CD1c-positive myeloid dendritic cell (primary cell): Measurements from ENCODE around the gene ATP1A4.
"Not testable (repeated sequence)": the region's sequence is repeated elsewhere in the genome, so short reads cannot be mapped to it uniquely, and the experiment has no call there.

Experiments used
- DNase-seq: peaks from one replicate; pipeline ENCODE4 v3.0.0-alpha.2; 2016; ENCODE audit errors: extremely low spot score

The ATP1A4 gene

GRCh38 chr1:160151303-160151702 lies at the start of gene ATP1A4:
Gene ATP1A4 (plus strand): TSS chr1:160151603. CDS start chr1:160152041, 438 bp downstream.
- DNase-seq = no peak

- DNase-seq = no peak
Measured at GRCh38 chr1:160101717-160102522, 49.5 kb upstream of the ATP1A4 start.

- no peak for DNase-seq
Measured at GRCh38 chr1:160103658-160104408, 47.6 kb upstream of the ATP1A4 start.

- peak; percentile 84 for DNase-seq
Measured at GRCh38 chr1:160104486-160104885, 46.9 kb upstream of the ATP1A4 start.

GRCh38 chr1:160105155-160105554 lies 46.2 kb upstream of the ATP1A4 start:
- no peak for DNase-seq

DNA sequence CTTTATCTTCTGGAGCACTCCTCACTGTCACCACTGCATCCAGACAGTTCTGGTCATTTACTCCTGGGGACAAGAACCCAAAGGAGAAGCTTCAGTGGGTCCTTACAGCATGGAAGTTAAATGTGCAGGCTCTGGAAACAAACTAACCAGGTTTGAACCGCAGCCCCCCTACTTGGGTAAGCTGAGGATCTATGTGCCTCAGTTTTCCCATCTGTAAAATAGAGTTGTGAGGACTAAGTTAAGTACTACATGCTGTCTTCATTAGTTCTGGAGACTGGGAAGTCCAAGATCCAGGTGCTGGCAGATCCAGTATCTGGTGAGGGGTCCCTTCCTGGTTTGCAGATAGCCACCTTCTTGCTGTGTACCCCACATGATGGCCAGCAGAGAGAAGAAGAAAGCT lies 43.9 kb upstream of the ATP1A4 start:
- DNase-seq = no peak

GRCh38 chr1:160108888-160109662 lies 42.3 kb upstream of the ATP1A4 start:
- DNase-seq = peak; percentile 74

DNA sequence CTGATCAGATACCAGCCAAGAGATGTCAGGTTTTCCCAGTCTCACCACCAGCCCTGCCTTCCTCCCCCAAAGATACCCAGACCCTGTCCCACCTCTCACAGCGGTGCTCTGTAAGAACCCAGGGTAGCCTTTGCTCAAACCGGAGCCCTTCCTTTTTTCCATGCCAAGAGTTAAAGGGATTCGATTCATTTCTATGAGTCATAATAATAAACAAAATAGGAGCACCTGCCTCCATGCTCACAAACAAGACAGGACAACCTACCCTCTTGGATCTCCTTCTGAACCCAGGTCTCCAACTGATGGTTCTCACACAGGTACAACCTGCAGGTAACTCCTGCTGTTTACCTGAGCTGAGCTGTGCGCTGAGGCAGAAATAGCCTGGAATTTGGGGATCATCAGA lies 41.7 kb upstream of the ATP1A4 start:
- no peak for DNase-seq

- DNase-seq = not testable (repeated sequence)
Measured at GRCh38 chr1:160111462-160111861, 39.9 kb upstream of the ATP1A4 start.

DNA sequence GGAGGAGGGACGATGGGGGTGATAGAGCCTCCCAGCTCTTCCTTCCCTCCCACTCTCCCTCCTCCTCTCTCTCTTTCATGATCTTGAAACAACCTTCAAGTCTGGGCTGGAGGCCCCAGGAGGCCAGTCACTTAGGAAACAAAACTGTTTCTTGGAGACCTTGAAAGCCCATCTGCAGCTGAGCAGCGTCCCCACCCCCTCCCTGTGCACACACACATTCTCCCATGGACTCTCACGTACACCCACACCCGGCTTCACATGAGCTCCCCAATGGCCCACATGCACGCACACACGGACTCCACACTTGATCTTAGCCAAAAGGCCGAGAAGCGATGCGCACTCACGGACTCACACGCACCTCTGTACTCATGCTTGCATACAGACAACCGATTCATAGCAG lies 39.0 kb upstream of the ATP1A4 start:
- DNase-seq = no peak

DNA sequence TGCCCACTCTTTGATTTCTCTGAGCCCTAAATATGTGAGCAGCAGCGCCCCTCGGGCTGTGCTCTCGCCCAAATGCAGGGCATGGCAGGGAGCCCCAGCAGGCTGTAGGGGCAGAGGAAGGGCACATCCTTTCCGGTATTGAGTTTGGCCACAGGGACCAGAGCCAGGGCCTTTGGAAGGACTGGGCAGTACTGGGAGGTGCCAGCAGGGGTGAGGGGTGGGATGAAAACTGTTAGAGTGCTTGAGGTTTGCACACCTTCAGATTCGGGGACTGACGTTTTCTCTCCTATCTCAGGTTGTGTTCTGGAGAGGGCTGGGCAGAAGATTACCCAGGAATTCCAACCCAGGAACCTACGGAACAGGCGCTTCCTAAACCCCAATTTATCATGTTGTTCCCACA lies 38.0 kb upstream of the ATP1A4 start:
- no peak for DNase-seq

DNA sequence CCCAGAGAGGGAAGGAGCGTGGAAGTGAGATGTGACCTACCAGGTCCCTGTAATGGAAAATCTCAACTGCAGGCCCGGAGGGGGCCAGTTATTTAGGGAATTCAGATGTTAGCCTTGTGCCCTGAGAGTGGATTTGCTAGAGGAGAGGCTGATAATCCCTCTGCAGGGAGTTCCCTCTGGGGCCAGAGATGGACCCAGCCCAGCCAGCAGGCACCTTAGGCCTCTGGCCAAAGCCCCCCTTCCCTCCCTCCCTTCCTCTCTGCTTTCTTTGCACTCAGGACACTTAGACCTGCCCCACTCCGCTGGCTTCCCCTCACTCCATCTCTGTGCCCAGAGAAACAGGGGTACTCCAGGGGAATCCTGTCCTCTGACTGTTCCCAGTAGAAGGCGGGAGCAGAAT lies 37.3 kb upstream of the ATP1A4 start:
- DNase-seq = no peak

GRCh38 chr1:160115545-160116282 lies 35.7 kb upstream of the ATP1A4 start, which contains the start of gene ATP1A2:
Gene ATP1A2 (plus strand): TSS chr1:160115759. CDS start chr1:160115862, 103 bp downstream.
- no peak for DNase-seq

GRCh38 chr1:160116283-160117147 lies 34.9 kb upstream of the ATP1A4 start:
- DNase-seq = no peak

DNA sequence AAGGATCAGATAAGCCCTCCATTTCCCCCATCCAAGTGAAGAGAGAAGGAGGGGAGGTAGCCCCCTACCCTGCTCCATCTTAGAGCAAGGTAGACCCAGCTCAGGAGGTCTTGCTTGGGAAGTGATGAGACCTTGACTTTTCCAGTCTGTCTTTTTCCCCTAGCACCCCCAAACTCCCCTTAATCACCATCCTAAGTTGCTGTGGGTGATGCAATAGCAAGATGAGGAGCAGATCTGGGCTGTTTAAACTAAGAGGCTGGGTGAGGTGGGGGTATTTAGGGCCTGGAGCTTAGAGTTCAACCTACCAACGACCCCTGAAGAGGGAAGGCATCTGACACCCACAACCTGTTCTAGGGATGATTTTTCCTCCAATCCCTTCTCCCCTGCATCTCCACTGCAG lies 34.1 kb upstream of the ATP1A4 start:
- no peak for DNase-seq

DNA sequence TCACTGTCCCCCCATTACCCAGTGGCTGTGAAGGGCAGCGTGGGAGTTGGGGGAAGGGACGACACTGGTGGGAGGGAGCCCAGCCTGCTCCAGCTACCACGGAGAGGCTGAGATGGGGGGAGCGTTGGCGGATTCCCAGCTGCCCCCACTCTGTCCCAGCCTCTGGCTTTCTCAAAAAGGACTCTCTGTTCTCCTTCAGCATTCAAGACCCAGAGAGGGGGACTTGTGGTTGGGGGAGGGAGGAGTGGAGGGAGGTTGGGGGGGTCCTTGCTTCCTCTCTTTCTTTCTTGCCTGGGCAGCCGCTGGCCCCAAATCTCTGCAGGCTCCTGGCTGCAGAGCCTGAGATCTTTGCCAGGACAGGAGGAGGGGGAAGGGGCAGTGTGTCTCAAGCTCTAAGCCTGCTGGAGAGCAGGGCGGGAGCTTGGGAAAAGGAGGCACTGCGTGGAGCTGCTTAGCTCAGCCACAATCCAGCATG lies 33.7 kb upstream of the ATP1A4 start:
- no peak for DNase-seq

- DNase-seq = no peak
Measured at GRCh38 chr1:160118928-160119327, 32.5 kb upstream of the ATP1A4 start.

- DNase-seq = no peak
Measured at GRCh38 chr1:160120797-160121196, 30.6 kb upstream of the ATP1A4 start.

- DNase-seq = no peak
Measured at GRCh38 chr1:160121388-160121787, 30.0 kb upstream of the ATP1A4 start.

- DNase-seq = no peak
Measured at GRCh38 chr1:160122978-160123495, 28.4 kb upstream of the ATP1A4 start.
